WTC11 (cell line): ENCODE results near the gene LTBP4. TPM values are rescaled to one million over a fixed set of nuclear protein-coding genes. Genes with fewer than 3 reads are reported as not detected.

Experiments
- ATAC-seq: fragments of 200-7000 bp; cut with Tn5 transposase; 2 replicates; pipeline ENCODE4 v1.10.0; 2021; ENCODE audit warnings: mild to moderate bottlenecking, moderate library complexity
- CTCF ChIA-PET: fragments of 300-600 bp; sonication (Branson Sonifier 250); formaldehyde crosslinking; loops from one replicate; lab custom pipeline; 2021; ENCODE audit warnings: antibody characterized with exemption; lab: Charles Lee
- POLR2A ChIA-PET: fragments of 350-600 bp; sonication (Branson Sonifier 250); formaldehyde crosslinking; loops from one replicate; lab custom pipeline; 2021; ENCODE audit warnings: antibody characterized with exemption; lab: Charles Lee
- DNase-seq: peaks from one replicate; pipeline ENCODE4 v3.0.0; 2021; ENCODE audit warnings: low spot score
- H3K27ac Mint-ChIP-seq: 2 replicates; pipeline ENCODE4 v1.8.0; 2021; ENCODE audit warnings: mixed read lengths
- H3K27me3 Mint-ChIP-seq: 2 replicates; pipeline ENCODE4 v1.8.0; 2021; ENCODE audit warnings: low read depth, mild to moderate bottlenecking, moderate library complexity, mixed read lengths
- H3K36me3 Mint-ChIP-seq: 2 replicates; pipeline ENCODE4 v1.8.0; 2021; ENCODE audit warnings: mixed read lengths
- H3K4me1 Mint-ChIP-seq: 2 replicates; pipeline ENCODE4 v1.8.0; 2022; ENCODE audit warnings: mixed read lengths
- H3K4me3 Mint-ChIP-seq: 2 replicates; pipeline ENCODE4 v1.8.0; 2021; ENCODE audit warnings: mild to moderate bottlenecking, moderate library complexity, mixed read lengths
- H3K9me3 Mint-ChIP-seq: 2 replicates; pipeline ENCODE4 v1.8.0; 2021; ENCODE audit warnings: mixed read lengths
- CREM ChIP-seq: sonication (generic); formaldehyde crosslinking; IDR thresholded peaks from 2 replicates; pipeline ENCODE4 v1.8.1; 2022; ENCODE audit warnings: mild to moderate bottlenecking, missing genetic modification reagents, moderate library complexity
- E2F1 ChIP-seq: sonication (generic); formaldehyde crosslinking; IDR thresholded peaks from 2 replicates; pipeline ENCODE4 v1.8.0; 2022; ENCODE audit warnings: mild to moderate bottlenecking, missing genetic modification reagents
- ESRRA ChIP-seq: sonication (generic); formaldehyde crosslinking; IDR thresholded peaks from 2 replicates; pipeline ENCODE4 v1.8.1; 2022; ENCODE audit warnings: mild to moderate bottlenecking, missing genetic modification reagents, borderline replicate concordance
- FOXJ3 ChIP-seq: sonication (generic); formaldehyde crosslinking; IDR thresholded peaks from 2 replicates; pipeline ENCODE4 v1.9.0; 2021; ENCODE audit warnings: missing genetic modification reagents, mild to moderate bottlenecking, borderline replicate concordance
- FOXP4 ChIP-seq: sonication (generic); formaldehyde crosslinking; IDR thresholded peaks from 2 replicates; pipeline ENCODE4 v1.8.0; 2022; ENCODE audit warnings: mild to moderate bottlenecking, missing genetic modification reagents
- GABPB1 ChIP-seq: sonication (generic); formaldehyde crosslinking; IDR thresholded peaks from 2 replicates; pipeline ENCODE4 v1.8.1; 2023; ENCODE audit warnings: mild to moderate bottlenecking, missing genetic modification reagents
- GRHL2 ChIP-seq: fragments of 250-450 bp; sonication (Bioruptor Pico); IDR thresholded peaks from 2 replicates; pipeline ENCODE4 v1.8.0; 2022; ENCODE audit warnings: mild to moderate bottlenecking, moderate library complexity; ENCODE audit not compliant: insufficient replicate concordance, severe bottlenecking
- MXD4 ChIP-seq: fragments of 250-450 bp; sonication (Bioruptor Pico); IDR thresholded peaks from 2 replicates; pipeline ENCODE4 v1.8.0; 2021; ENCODE audit warnings: mild to moderate bottlenecking, moderate library complexity, borderline replicate concordance
- MYBL2 ChIP-seq: sonication (generic); formaldehyde crosslinking; IDR thresholded peaks from 2 replicates; pipeline ENCODE4 v1.8.1; 2023; ENCODE audit warnings: mild to moderate bottlenecking, moderate library complexity, missing genetic modification reagents
- NFE2L1 ChIP-seq: sonication (generic); formaldehyde crosslinking; IDR thresholded peaks from 2 replicates; pipeline ENCODE4 v1.8.1; 2023; ENCODE audit warnings: missing genetic modification reagents
- NR3C1 ChIP-seq: sonication (generic); formaldehyde crosslinking; conservative IDR thresholded peaks from 2 replicates; pipeline ENCODE4 v1.8.1; 2023; ENCODE audit warnings: low read depth, mild to moderate bottlenecking, missing genetic modification reagents
- SMAD4 ChIP-seq: sonication (generic); formaldehyde crosslinking; IDR thresholded peaks from 2 replicates; pipeline ENCODE4 v1.8.0; 2022; ENCODE audit warnings: mild to moderate bottlenecking, missing genetic modification reagents
- SP1 ChIP-seq: sonication (generic); formaldehyde crosslinking; conservative IDR thresholded peaks from 2 replicates; pipeline ENCODE4 v1.8.1; 2022; ENCODE audit warnings: missing genetic modification reagents
- TEAD4 ChIP-seq: sonication (generic); formaldehyde crosslinking; IDR thresholded peaks from 2 replicates; pipeline ENCODE4 v1.8.0; 2022; ENCODE audit warnings: mild to moderate bottlenecking, missing genetic modification reagents
- ZNF121 ChIP-seq: sonication (generic); formaldehyde crosslinking; IDR thresholded peaks from 2 replicates; pipeline ENCODE4 v1.8.0; 2023; ENCODE audit warnings: missing genetic modification reagents
- ZNF425 ChIP-seq: fragments of 250-450 bp; sonication (Bioruptor Pico); conservative IDR thresholded peaks from 2 replicates; pipeline ENCODE4 v1.9.0; 2021; ENCODE audit warnings: mild to moderate bottlenecking
- ZNF512 ChIP-seq: sonication (generic); formaldehyde crosslinking; IDR thresholded peaks from 2 replicates; pipeline ENCODE4 v1.8.1; 2022; ENCODE audit warnings: missing genetic modification reagents, borderline replicate concordance
- ZNF532 ChIP-seq: fragments of 250-450 bp; sonication (Bioruptor Pico); IDR thresholded peaks from 2 replicates; pipeline ENCODE4 v1.9.0; 2021; ENCODE audit warnings: mild to moderate bottlenecking, borderline replicate concordance
- ZNF671 ChIP-seq: fragments of 250-450 bp; sonication (Bioruptor Pico); IDR thresholded peaks from 2 replicates; pipeline ENCODE4 v1.8.0; 2021; ENCODE audit warnings: mild to moderate bottlenecking
- total RNA-seq: library from RNA; stranded (reverse); gene quantifications from 3 replicates; pipeline ENCODE4 v1.2.3, GENCODE V29; 2021

The LTBP4 gene
- total RNA-seq, 1 experiment from 2014 or later = 125 TPM

GRCh38 chr19:40585241-40585981 is 15.8 kb upstream of the LTBP4 start:
- Mint-ChIP-seq H3K36me3 (peaks cover 51% of the 10 kb centered on the region), H3K4me1 (no peaks in the 10 kb centered on the region), H3K27ac (peak overlapping the region; percentile 57; the same call in 1 of the 2 replicates), H3K4me3 (no peak overlapping the region), H3K9me3 (no peaks in the 10 kb centered on the region), H3K27me3 (no peaks in the 10 kb centered on the region)
- no peak for DNase-seq
- CTCF ChIA-PET = interaction anchor here (0.8 to 1.0 kb wide), 2 partner anchors 49 to 56 kb away, joined by 3 to 4 read pairs; no protein-coding TSS in a partner anchor
- TF ChIP-seq ZNF671 (no peak), GABPB1 (CRISPR knock-in tag) (no peak)
- no peak for ATAC-seq
- POLR2A ChIA-PET = no interaction called here

- no peak for TF ChIP-seq ESRRA (CRISPR knock-in tag)
- no peak for TF ChIP-seq MYBL2 (CRISPR knock-in tag)
- TF ChIP-seq E2F1 (CRISPR knock-in tag) = no peak
- no peak for TF ChIP-seq ZNF532 (CRISPR knock-in tag)
- TF ChIP-seq FOXJ3 (CRISPR knock-in tag) = no peak
- TF ChIP-seq ZNF121 (CRISPR knock-in tag) = no peak
- no peak for TF ChIP-seq CREM (CRISPR knock-in tag)
- TF ChIP-seq ZNF425 = no peak
- TF ChIP-seq NFE2L1 (CRISPR knock-in tag) = no peak
- no peak for TF ChIP-seq TEAD4 (CRISPR knock-in tag)
- no peak for TF ChIP-seq SP1
- TF ChIP-seq GRHL2 (CRISPR knock-in tag) = no peak
- TF ChIP-seq MXD4 (CRISPR knock-in tag) = no peak
- TF ChIP-seq ZNF512 = no peak
- TF ChIP-seq FOXP4 = no peak
- TF ChIP-seq NR3C1 (CRISPR knock-in tag) = no peak
- TF ChIP-seq ZNF671 = no peak
- no peak for TF ChIP-seq SMAD4
- H3K27ac Mint-ChIP-seq = peak overlapping the region; percentile 57; the same call in 1 of the 2 replicates
- H3K4me3 Mint-ChIP-seq = no peak overlapping the region
- no peaks in the 10 kb centered on the region for H3K9me3 Mint-ChIP-seq
- peaks cover 47% of the 10 kb centered on the region for H3K36me3 Mint-ChIP-seq
- ATAC-seq = no peak
- H3K27me3 Mint-ChIP-seq = no peaks in the 10 kb centered on the region
- POLR2A ChIA-PET = no interaction called here
- CTCF ChIA-PET = interaction anchor here (0.8 to 1.0 kb wide), 2 partner anchors 49 to 56 kb away, joined by 3 to 4 read pairs; no protein-coding TSS in a partner anchor
- H3K4me1 Mint-ChIP-seq = no peaks in the 10 kb centered on the region
- no peak for DNase-seq
Measured at GRCh38 chr19:40585982-40586422, 15.2 kb upstream of the LTBP4 start.
